Erythroblast (primary cell): ENCODE data around the gene GDPD3.

Experiments used
- GATA1 ChIP-seq: IDR thresholded peaks from 2 replicates; pipeline ENCODE4 v1.6.1; 2011; ENCODE audit warnings: low read depth, mild to moderate bottlenecking, control low read depth, low read length, moderate library complexity
- POLR2A ChIP-seq: IDR thresholded peaks from 2 replicates; pipeline ENCODE4 v1.6.1; 2011; ENCODE audit warnings: mild to moderate bottlenecking, low read length

DNA sequence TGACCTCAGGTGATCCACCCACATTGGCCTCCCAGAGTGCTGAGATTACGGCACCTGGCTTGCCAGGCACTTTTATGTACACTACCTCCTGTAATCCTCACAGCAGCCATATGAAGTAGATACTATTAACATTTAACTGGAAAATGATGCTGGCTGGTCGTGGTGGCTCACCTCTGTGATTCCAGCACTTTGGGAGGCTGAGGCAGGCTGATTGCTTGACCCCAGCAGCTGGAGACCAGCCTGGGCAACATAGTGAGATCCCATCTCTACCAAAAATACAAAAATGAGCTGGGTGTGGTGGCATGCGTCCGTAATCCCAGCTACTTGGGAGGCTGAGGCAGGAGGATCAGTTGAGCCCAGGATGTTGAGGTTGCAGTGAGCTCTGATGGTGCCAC lies 11.6 kb upstream of the GDPD3 start:
- TF ChIP-seq POLR2A (no peak), GATA1 (no peak)
